Activated CD4-positive, CD25-positive, alpha-beta regulatory T cell (primary cell): ENCODE measurements around the gene DNAL4.
"Not testable (repeated sequence)": the region's sequence is repeated elsewhere in the genome, so short reads cannot be mapped to it uniquely, and the experiment has no call there.

Source experiments
- DNase-seq, 4 experiments: peaks; one replicate each; lab custom pipeline; 2025; lab: John Stamatoyannopoulos, UW

Gene DNAL4

DNA sequence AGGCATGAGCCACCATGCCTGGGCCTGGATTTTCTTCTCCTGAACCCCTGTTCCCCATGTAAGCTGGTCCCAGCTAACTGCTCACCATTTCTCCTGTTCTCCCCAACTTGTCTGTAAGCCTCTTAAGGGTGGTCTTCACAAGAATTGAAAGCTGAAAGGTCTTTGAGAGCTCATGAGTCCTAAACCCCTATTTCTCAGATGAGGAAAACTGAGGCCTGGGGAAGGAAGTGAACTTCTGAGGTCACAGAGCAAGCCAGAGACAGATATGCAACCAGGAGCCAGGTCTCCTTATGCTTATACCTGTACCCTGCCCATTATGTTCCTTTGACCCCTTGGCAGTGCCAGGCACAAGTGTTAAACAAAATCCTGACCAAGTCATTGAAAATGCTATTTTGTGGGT lies 33.6 kb upstream of the DNAL4 start:
- no peak for DNase-seq

GRCh38 chr22:38826801-38827200 lies 32.9 kb upstream of the DNAL4 start:
- no peak for DNase-seq

DNA sequence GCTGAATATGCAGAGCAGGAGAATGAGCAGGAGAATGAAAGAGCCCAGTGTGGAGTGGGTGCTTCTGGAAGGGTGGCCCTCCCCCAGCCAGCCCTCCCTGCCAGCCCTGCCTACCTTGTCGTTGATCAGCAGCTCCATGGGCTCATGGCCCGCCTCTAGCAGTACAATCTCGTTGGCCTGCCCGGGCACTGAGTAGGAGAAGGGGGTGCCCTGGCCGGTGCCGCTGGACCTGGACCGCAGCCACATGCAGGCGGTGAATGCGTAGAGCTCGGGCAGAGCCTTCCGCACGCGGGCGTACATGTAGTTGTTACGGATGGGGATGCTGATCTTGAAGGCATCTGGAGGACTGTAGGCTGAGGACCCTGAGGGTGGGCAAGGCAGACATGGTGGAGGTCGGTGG lies 32.4 kb upstream of the DNAL4 start:
- DNase-seq = no peak

DNA sequence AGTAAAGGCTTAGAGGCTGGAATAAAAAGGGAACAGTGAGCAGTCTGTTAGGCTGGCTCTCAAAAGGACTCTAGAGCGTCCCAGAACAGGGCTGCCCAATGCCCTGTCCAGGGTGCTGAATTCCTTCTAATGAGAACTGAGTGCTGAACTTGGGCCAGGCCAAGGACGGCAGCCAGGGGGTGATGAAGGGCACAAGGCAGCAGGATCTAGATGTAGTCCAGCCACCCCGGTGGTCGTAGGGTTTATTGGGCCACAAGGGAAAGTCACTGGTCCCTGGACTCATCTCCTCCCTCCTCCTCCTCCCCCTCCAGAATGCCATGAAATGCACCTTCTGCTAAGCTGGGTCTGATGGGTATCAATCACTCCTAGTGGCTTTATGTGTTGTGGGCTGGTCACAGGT lies 30.6 kb upstream of the DNAL4 start:
- peak in 3 of 4 experiments; percentile 6 to 11 (median 6) for DNase-seq

GRCh38 chr22:38823637-38824036 lies 29.7 kb upstream of the DNAL4 start:
- no peak for DNase-seq

GRCh38 chr22:38823076-38823475 lies 29.1 kb upstream of the DNAL4 start:
- DNase-seq = no peak

DNA sequence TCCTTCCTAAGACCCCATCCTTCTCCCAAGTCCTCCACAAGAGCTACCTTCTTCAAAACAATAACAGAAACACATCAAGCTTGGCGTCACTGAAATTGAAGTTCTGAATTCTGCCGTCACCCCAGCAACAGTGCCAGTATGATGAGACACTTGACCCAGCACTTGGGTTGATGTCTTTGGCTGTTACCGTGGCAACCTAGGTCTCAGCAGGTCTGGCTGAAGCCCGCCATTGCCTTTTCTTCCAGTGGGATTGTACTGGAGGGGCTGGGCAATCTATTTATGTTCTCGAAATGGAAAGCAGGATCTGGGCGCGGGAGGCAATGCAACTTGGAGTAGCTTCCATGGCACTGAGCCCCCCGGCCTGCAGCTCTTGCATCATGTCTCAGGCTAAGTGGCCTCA lies 26.1 kb upstream of the DNAL4 start:
- no peak for DNase-seq

DNA sequence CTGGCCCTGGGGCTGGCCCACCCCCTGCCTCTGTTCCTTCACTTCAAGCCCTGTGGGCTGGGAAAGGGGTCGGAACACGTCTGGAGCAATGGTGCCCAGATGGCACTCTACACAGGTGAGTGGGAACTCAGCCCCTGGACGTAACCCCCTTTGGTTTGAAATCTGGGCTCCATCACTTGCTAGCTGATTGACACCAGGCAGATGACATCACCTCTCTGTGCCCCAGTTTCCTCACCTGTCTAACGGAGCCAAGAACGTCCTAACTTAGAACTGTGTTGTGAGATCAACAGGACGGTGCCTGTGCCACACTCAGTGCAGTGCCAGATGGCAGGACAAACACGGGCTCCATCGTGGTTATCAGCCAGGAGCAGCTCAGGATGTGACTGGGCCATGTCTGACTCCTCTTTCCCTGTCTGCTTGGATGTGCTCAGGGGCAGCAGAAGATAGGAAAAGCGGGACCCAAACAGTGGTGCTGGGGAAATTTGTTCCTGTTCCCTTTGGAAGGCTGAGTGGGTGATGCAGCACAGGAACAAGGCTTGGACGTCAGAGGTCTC lies 25.5 kb upstream of the DNAL4 start:
- DNase-seq = no peak

GRCh38 chr22:38817196-38817595 lies 23.3 kb upstream of the DNAL4 start:
- no peak for DNase-seq

DNA sequence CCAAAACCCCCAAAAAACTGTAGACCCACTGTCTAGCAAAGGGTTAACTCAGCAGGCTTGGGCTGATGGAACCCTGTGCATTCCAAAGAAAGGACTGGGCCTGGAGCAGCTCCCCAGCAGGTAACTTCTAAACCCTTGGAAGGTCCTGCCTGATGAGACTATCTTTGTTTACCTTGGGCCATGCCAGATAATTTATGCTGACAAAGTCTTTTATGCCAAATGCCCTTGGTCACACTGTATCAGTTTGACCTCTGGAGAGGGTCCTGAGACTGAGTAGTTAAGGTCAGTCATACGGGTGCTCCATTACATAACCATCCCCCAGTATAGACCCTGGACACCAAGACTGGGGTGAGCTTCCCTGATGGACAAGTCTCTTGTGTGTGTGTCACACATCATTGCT lies 21.9 kb upstream of the DNAL4 start:
- no peak for DNase-seq

- no peak for DNase-seq
These were observed 17.3 kb upstream of the DNAL4 start for GRCh38 chr22:38811241-38811640.

DNA sequence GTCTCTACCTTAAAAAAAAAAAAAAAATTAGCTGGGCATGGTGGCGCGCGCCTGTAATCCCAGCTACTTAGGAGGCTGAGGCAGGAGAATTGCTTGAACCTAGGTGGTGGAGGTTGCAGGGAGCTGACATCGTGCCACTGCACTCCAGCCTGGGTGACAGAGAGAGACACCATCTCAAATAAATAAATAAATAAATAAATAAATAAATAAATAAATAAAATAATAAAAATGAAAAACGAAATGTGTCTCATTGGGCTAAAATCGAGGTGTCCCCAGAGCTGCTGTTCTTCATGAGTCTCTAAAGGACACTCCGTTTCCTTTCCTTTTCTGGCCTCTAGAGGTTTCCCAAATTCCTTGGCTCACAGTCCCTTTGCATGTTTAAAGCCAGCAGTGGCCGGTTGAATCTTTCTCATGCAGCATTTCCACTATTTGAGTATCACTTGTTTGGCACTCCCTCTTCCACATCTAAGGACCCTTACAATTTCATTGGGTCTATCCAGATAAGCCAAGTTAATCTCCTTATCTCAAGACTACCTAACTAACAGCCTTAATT lies 11.2 kb upstream of the DNAL4 start:
- not testable (repeated sequence) for DNase-seq

- DNase-seq = no peak
These were observed 8.8 kb upstream of the DNAL4 start for GRCh38 chr22:38802671-38803121.

DNA sequence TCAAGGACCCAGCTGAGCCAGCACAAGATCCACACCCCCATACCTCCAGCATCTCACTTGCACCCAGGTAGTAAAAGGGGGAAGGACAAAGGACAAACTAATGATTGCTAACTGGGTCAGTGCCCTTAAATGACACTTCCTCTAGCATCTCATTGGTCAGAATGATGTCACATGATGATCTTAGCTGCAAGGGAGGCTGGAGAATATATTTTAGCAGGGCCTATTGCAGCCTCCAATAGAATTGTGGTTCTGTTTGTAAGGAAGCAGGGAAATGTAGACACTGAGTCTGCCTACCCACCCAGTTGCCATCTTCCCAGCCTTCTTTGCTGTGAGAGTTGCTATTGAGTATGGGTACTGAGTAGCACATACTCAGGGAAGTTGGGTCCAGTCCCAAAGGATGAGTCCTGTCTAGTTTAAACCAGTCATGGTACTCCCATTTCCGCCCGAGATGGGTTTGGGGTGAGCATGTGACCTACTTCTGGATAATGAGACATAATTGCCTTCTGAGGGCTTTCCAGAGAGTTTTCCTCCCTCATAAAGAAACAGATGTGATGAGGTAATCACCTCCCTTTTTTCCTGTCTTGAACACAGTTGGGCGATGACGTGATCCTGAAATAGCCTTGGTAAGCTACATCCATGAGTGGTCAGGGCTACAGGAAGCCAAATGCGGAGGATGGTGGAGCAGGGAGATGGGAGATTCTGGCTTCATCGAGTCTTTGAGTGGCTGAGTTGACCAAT lies 5.5 kb upstream of the DNAL4 start:
- no peak for DNase-seq

- no peak for DNase-seq
These were observed 4.6 kb upstream of the DNAL4 start for GRCh38 chr22:38798496-38798895.

DNA sequence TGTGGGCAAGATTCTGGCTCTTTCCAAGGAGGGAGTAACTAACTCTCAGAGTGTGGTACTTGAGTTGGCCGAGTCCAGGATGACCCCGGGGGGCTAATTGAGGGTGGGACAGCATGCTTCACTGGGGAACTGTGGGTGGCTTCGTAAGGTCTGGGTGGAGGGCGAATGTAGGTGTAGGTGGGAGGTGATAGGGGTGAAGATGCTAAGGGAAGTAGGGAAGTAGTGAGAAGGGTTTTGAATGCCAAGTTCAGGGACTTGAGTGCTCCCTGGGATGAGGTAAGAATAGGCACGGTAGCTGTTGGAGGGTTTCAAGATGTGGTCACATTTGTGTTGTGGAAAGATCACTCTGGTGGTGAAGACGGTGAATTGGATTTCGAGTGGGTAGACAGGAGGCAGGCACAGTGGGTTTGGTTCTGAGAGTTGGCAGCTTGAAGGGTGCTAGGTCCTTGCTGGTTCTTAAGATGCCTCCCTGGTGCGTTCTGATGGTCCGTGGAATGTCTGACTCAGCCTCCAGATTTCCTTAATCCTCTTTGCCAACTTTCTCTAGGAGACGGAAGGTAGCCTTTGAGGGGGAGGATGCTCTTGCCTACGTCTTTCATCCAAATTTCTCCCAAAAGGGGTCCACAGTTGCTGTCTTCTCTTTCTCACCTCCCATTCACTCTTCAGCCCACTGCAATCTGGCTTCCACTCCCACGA lies 2.5 kb upstream of the DNAL4 start:
- DNase-seq = no peak

DNA sequence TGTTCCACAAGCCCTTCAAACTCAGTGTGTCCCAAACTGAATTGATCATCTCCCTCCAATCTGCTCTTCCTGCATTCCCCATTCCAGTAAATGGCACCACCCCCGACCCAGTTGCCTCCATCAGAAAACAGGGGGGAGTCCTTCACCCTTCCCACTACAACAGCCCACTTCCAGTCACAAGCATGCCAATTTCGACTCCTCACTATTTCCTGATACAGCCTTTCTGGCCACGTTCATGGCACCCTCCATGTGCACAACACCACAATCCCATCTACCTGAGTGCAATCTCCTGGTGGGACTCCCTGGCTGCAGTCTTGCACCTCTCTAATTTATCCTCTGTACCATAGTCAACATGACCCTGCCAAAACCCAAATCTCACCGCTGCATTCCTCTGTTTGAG lies 1.6 kb upstream of the DNAL4 start:
- DNase-seq = no peak

- no peak for DNase-seq
These were observed 626 bp downstream of the DNAL4 start for GRCh38 chr22:38793317-38793716.

DNA sequence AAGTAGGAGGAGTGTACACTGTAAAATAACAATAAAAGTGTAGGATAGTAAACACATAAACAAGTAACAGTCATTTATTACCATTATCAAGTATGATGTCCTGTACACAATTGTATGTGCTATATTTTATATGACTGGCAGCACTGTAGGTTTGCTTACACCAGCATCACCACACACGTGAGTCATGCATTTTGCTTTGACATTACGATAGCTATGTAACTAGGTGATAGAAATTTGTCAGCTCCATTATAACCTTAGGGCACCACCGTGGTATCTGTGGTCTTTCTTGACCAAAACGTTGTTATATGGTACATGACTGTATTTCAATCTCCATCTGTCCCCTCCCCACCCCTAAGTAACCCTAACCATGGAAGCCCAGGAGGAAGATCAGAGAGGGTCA lies 1.1 kb downstream of the DNAL4 start:
- no peak for DNase-seq

GRCh38 chr22:38789606-38790005 lies 4.3 kb downstream of the DNAL4 start:
- DNase-seq = no peak

GRCh38 chr22:38788846-38789245 lies 5.1 kb downstream of the DNAL4 start:
- no peak for DNase-seq

- DNase-seq = no peak
These were observed 5.7 kb downstream of the DNAL4 start for GRCh38 chr22:38788021-38788816.
